Measurements from ENCODE around the gene PISD.

Gene PISD

GRCh38 chr22:31622980-31623379 is 39.0 kb downstream of the PISD start:
- H3K9ac ChIP-seq (ENCODE audit: low read length), result no peak overlapping the region
- H3K36me3 ChIP-seq (ENCODE audit: control insufficient read depth, insufficient read depth, low read length, severe bottlenecking), result peaks cover 68% of the 10 kb centered on the region
- no peak for DNase-seq (ENCODE audit: low read depth)
- no peak overlapping the region for H3K4me3 ChIP-seq (ENCODE audit: low read length)
- H3K27me3 ChIP-seq (replicated peaks; ENCODE audit: control insufficient read depth, insufficient read depth, low read length), result no peaks in the 10 kb centered on the region
- peaks cover 33% of the 10 kb centered on the region for H3K4me1 ChIP-seq (ENCODE audit: control insufficient read depth, insufficient read depth, low read length)
- no peaks in the 10 kb centered on the region for H3K9me3 ChIP-seq (ENCODE audit: control insufficient read depth, low read length)

DNA sequence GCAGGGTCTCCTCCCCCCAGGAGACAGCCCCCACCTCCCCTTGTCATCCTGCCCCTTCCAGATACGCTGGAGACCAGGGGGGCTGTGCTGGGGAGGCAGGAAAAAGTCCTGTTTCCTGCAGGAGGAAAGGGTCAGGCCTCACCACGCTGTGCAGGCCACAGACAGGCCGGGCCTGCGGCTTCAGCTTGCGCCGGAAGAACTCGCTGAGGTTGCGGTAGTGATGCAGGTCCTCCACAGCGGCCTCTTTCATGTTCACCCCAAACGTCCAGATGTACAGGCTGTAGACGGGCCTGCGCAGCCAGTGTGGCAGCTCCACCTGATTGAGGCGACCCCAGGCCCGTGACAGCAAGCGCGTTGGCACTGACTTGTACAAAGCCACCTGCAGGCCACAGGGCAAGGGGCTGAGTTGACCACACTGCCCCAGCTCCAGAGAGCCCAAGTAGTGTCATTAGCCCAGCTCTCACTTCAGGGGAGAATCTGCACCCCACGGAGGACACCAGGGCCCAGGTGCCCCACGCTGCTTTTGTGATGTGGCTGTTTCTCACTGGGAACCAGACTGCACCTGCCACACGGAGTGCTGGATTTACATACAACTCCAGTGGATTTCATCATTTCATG is 40.4 kb downstream of the PISD start:
- Histone ChIP-seq H3K4me1 (ENCODE audit: control insufficient read depth, insufficient read depth, low read length) (peaks cover 20% of the 10 kb centered on the region), H3K36me3 (ENCODE audit: control insufficient read depth, insufficient read depth, low read length, severe bottlenecking) (peaks cover 76% of the 10 kb centered on the region), H3K4me3 (ENCODE audit: low read length) (no peak overlapping the region), H3K9me3 (ENCODE audit: control insufficient read depth, low read length) (no peaks in the 10 kb centered on the region), H3K27me3 (replicated peaks; ENCODE audit: control insufficient read depth, insufficient read depth, low read length) (no peaks in the 10 kb centered on the region), H3K9ac (ENCODE audit: low read length) (no peak overlapping the region)
- DNase-seq (ENCODE audit: low read depth), result no peak

- H3K4me3 ChIP-seq (ENCODE audit: low read length), result no peak overlapping the region
- DNase-seq (ENCODE audit: low read depth), result no peak
- H3K27me3 ChIP-seq (replicated peaks; ENCODE audit: control insufficient read depth, insufficient read depth, low read length), result no peaks in the 10 kb centered on the region
- peaks cover 14% of the 10 kb centered on the region for H3K4me1 ChIP-seq (ENCODE audit: control insufficient read depth, insufficient read depth, low read length)
- no peaks in the 10 kb centered on the region for H3K9me3 ChIP-seq (ENCODE audit: control insufficient read depth, low read length)
- H3K36me3 ChIP-seq (ENCODE audit: control insufficient read depth, insufficient read depth, low read length, severe bottlenecking), result peaks cover 77% of the 10 kb centered on the region
- no peak overlapping the region for H3K9ac ChIP-seq (ENCODE audit: low read length)
Measured at GRCh38 chr22:31620756-31621480, 41.1 kb downstream of the PISD start.

- H3K4me1 ChIP-seq (ENCODE audit: control insufficient read depth, insufficient read depth, low read length), result peaks cover 12% of the 10 kb centered on the region
- no peak overlapping the region for H3K9ac ChIP-seq (ENCODE audit: low read length)
- H3K4me3 ChIP-seq (ENCODE audit: low read length), result no peak overlapping the region
- H3K36me3 ChIP-seq (ENCODE audit: control insufficient read depth, insufficient read depth, low read length, severe bottlenecking), result peaks cover 71% of the 10 kb centered on the region
- H3K27me3 ChIP-seq (replicated peaks; ENCODE audit: control insufficient read depth, insufficient read depth, low read length), result no peaks in the 10 kb centered on the region
- H3K9me3 ChIP-seq (ENCODE audit: control insufficient read depth, low read length), result no peaks in the 10 kb centered on the region
- DNase-seq (ENCODE audit: low read depth), result no peak
Measured at GRCh38 chr22:31619611-31620300, 42.3 kb downstream of the PISD start.

DNA sequence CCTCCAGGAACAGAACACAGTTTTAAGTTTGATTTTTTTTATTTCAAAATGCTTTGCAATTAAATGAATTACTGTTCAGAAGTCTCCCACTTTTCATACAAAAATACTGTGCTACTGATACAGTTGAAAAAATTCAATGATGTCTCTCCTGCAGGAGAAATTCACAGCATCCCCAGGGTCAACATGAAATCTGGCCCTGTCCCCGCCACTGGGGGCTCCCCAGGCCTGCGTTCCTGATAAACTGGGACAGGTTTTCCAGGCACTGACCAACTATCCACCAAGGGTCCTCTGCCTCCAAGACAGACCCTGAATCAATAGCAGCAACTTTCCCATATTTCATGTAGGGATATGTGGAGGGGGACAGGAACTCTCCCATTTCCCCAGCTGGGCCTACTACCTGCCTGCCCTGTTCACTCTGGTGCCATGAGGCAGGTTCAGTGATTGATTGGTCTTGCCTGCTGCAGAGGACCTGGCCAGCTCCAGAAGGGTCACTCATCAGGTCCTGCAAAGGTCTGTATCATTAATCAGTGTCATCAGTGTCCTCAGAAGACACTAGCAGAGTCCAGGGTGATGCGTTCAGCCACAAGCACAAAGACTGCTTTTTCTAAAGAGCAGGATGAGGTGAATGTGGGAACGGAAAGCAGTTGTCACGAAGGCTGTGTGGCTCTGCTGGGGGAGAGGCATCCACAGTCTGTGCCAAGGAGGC is 43.4 kb downstream of the PISD start:
- Histone ChIP-seq H3K27me3 (replicated peaks; ENCODE audit: control insufficient read depth, insufficient read depth, low read length) (no peaks in the 10 kb centered on the region), H3K9me3 (ENCODE audit: control insufficient read depth, low read length) (no peaks in the 10 kb centered on the region), H3K4me3 (ENCODE audit: low read length) (no peak overlapping the region), H3K36me3 (ENCODE audit: control insufficient read depth, insufficient read depth, low read length, severe bottlenecking) (peaks cover 65% of the 10 kb centered on the region), H3K9ac (ENCODE audit: low read length) (peak overlapping the region; percentile 4), H3K4me1 (ENCODE audit: control insufficient read depth, insufficient read depth, low read length) (peaks cover 11% of the 10 kb centered on the region)
- no peak for DNase-seq (ENCODE audit: low read depth)

DNA sequence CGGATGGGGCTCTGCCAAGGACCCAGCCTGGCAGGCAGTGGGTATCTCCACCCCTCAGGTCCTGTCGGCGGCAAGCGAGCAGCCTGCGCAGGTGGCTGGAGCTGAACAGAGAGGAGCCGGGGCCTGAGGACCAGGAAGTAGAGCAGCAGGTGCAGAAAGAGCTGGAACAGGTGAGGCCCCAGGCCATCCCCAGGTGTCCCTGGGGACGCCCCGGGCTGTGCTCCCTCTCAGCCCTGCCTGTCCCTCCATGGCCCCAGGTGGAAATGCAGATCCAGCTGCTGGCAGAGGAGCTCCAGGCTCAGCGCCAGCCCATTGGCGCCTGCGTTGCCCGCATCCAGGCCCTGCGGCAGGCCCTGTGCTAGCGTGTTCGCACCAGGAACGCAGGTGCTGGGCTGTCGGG is 44.0 kb downstream of the PISD start:
- peaks cover 65% of the 10 kb centered on the region for H3K36me3 ChIP-seq (ENCODE audit: control insufficient read depth, insufficient read depth, low read length, severe bottlenecking)
- H3K4me3 ChIP-seq (ENCODE audit: low read length), result no peak overlapping the region
- H3K27me3 ChIP-seq (replicated peaks; ENCODE audit: control insufficient read depth, insufficient read depth, low read length), result no peaks in the 10 kb centered on the region
- no peak overlapping the region for H3K9ac ChIP-seq (ENCODE audit: low read length)
- no peak for DNase-seq (ENCODE audit: low read depth)
- peaks cover 11% of the 10 kb centered on the region for H3K4me1 ChIP-seq (ENCODE audit: control insufficient read depth, insufficient read depth, low read length)
- no peaks in the 10 kb centered on the region for H3K9me3 ChIP-seq (ENCODE audit: control insufficient read depth, low read length)

GRCh38 chr22:31616315-31616980 is 45.6 kb downstream of the PISD start:
- H3K4me1 ChIP-seq (ENCODE audit: control insufficient read depth, insufficient read depth, low read length), result peaks cover 11% of the 10 kb centered on the region

DNA sequence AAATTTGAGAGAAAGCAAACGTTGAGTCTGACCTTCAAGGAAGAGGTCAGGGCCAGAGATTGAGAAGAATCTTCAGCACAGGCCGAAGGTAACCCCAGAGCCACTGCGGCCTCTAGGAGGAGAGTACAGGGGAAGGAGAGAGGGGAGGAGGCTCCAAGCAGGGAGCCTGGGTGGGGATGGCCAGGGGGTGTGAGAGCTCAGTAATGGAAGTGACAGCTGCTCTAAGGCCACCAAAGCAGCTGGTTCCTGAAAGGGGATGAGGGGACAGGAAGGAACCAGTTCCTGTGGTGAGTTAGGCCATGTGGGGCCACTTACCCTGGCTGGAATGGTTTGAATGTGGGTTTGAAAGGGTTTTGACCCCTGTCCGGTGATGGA is 46.1 kb downstream of the PISD start:
- Histone ChIP-seq H3K9me3 (ENCODE audit: control insufficient read depth, low read length) (no peaks in the 10 kb centered on the region), H3K4me1 (ENCODE audit: control insufficient read depth, insufficient read depth, low read length) (peaks cover 11% of the 10 kb centered on the region), H3K9ac (ENCODE audit: low read length) (no peak overlapping the region), H3K27me3 (replicated peaks; ENCODE audit: control insufficient read depth, insufficient read depth, low read length) (no peaks in the 10 kb centered on the region), H3K4me3 (ENCODE audit: low read length) (no peak overlapping the region), H3K36me3 (ENCODE audit: control insufficient read depth, insufficient read depth, low read length, severe bottlenecking) (peaks cover 43% of the 10 kb centered on the region)
- DNase-seq (ENCODE audit: low read depth), result no peak

More at GRCh38 chr22:31616315-31616980, 45.6 kb downstream of the PISD start:
- no peak for DNase-seq (ENCODE audit: low read depth)
- Histone ChIP-seq H3K4me3 (ENCODE audit: low read length) (no peak overlapping the region), H3K27me3 (replicated peaks; ENCODE audit: control insufficient read depth, insufficient read depth, low read length) (no peaks in the 10 kb centered on the region), H3K36me3 (ENCODE audit: control insufficient read depth, insufficient read depth, low read length, severe bottlenecking) (peaks cover 49% of the 10 kb centered on the region), H3K9ac (ENCODE audit: low read length) (no peak overlapping the region), H3K9me3 (ENCODE audit: control insufficient read depth, low read length) (no peaks in the 10 kb centered on the region)

- Histone ChIP-seq H3K4me1 (ENCODE audit: control insufficient read depth, insufficient read depth, low read length) (peaks cover 11% of the 10 kb centered on the region), H3K27me3 (replicated peaks; ENCODE audit: control insufficient read depth, insufficient read depth, low read length) (no peaks in the 10 kb centered on the region), H3K4me3 (ENCODE audit: low read length) (no peak overlapping the region), H3K9ac (ENCODE audit: low read length) (no peak overlapping the region), H3K9me3 (ENCODE audit: control insufficient read depth, low read length) (no peaks in the 10 kb centered on the region), H3K36me3 (ENCODE audit: control insufficient read depth, insufficient read depth, low read length, severe bottlenecking) (peaks cover 39% of the 10 kb centered on the region)
- no peak for DNase-seq (ENCODE audit: low read depth)
Measured at GRCh38 chr22:31615491-31615860, 46.5 kb downstream of the PISD start.

DNA sequence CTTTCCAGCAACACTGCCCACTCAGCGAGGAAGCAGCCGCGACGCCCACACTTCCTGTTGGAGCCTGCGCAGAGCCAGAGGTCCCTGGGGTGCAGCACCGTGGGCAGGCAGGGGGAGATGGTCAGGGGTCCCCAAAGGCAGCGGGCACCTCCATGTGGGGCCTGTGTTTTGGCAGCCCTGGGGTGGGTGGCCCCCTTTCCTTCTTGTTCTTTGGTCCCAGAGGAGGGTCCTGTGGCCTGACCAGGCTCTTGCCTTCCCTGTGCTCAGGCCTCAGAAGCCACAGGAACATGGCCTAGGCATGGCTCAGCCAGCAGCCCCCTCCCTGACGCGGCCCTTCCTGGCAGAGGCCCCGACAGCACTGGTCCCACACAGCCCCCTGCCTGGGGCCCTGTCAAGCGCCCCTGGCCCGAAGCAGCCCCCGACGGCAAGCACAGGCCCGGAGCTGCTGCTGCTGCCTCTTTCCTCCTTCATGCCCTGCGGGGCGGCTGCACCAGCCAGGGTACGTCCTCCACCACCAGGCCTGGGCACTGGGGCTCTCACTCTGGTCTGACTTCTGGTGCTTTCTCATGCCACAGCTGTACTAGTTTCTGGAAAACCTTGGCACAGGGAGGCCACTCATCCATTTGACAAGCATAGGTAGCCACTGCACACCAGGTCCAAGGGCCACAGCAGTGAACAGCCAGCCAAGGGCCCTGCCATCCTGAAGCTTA is 47.1 kb downstream of the PISD start:
- no peak for DNase-seq (ENCODE audit: low read depth)
- no peaks in the 10 kb centered on the region for H3K27me3 ChIP-seq (replicated peaks; ENCODE audit: control insufficient read depth, insufficient read depth, low read length)
- H3K4me3 ChIP-seq (ENCODE audit: low read length), result no peak overlapping the region
- peaks cover 34% of the 10 kb centered on the region for H3K36me3 ChIP-seq (ENCODE audit: control insufficient read depth, insufficient read depth, low read length, severe bottlenecking)
- no peaks in the 10 kb centered on the region for H3K9me3 ChIP-seq (ENCODE audit: control insufficient read depth, low read length)
- H3K4me1 ChIP-seq (ENCODE audit: control insufficient read depth, insufficient read depth, low read length), result peaks cover 11% of the 10 kb centered on the region
- no peak overlapping the region for H3K9ac ChIP-seq (ENCODE audit: low read length)

All from adipocyte (in vitro differentiated cells).